Measurements from ENCODE around the gene FKRP.

DNA sequence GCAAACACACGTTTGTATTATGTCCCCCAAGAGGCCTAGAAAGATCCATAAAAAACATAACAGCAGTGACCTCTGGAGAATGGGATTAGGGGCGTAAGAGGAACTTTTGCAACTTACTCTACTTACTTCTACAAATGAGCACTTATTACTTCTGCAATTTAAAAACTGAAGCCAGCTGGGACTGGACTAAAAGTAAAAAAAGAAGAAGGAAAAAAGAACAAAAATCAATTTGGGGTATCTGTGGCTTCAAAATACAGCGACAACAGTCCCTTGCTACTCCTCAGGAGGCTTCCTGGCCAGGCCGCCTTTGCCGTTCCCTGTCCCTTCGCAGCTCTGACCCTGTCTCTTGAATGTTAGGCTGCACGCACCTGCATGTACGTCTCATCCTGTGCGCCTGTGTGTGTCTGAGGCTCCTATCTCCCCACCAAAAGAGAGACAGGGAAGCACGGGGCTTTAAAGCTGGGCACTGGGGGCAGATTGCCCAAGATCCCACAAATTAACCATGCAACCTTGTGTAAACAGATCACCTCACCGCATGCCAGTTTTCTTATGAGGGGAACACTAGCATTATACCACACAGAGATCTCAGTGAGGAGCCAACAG, 12.1 kb upstream of the FKRP start:
- TF ChIP-seq, protein P1, sequence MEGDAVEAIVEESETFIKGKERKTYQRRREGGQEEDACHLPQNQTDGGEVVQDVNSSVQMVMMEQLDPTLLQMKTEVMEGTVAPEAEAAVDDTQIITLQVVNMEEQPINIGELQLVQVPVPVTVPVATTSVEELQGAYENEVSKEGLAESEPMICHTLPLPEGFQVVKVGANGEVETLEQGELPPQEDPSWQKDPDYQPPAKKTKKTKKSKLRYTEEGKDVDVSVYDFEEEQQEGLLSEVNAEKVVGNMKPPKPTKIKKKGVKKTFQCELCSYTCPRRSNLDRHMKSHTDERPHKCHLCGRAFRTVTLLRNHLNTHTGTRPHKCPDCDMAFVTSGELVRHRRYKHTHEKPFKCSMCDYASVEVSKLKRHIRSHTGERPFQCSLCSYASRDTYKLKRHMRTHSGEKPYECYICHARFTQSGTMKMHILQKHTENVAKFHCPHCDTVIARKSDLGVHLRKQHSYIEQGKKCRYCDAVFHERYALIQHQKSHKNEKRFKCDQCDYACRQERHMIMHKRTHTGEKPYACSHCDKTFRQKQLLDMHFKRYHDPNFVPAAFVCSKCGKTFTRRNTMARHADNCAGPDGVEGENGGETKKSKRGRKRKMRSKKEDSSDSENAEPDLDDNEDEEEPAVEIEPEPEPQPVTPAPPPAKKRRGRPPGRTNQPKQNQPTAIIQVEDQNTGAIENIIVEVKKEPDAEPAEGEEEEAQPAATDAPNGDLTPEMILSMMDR (IDR thresholded peaks at IDR 0.05), result no peak
- TF ChIP-seq POLR2A (IDR thresholded peaks at IDR 0.05), result no peak

Data from testis (tissue), 2 donors.